ENCODE data around the gene ZNF362.

- TF ChIP-seq CTCF (conservative IDR thresholded peaks at IDR 0.05) (no peak), ZFX (IDR thresholded peaks at IDR 0.05) (no peak)
These were observed 39.8 kb downstream of the ZNF362 start for GRCh38 chr1:33296082-33296458.
